A172 (cell line): Measurements from ENCODE around the gene SETDB1. TPM values are rescaled to one million over a fixed set of nuclear protein-coding genes. Genes with fewer than 3 reads are reported as not detected.

Experiments
- DNase-seq: peaks from one replicate; pipeline ENCODE4 v3.0.0-alpha.2; 2015; ENCODE audit warnings: low spot score
- total RNA-seq: library from RNA; depleted of rRNA; stranded (reverse); fragments of >200 nt; shearing (Covaris generic); gene quantifications from 2 replicates; pipeline ENCODE4 v1.2.3, GENCODE V29; 2014; rRNA removed

The SETDB1 gene
- total RNA-seq, 1 experiment from 2014 or later, result 56.8 TPM

DNA sequence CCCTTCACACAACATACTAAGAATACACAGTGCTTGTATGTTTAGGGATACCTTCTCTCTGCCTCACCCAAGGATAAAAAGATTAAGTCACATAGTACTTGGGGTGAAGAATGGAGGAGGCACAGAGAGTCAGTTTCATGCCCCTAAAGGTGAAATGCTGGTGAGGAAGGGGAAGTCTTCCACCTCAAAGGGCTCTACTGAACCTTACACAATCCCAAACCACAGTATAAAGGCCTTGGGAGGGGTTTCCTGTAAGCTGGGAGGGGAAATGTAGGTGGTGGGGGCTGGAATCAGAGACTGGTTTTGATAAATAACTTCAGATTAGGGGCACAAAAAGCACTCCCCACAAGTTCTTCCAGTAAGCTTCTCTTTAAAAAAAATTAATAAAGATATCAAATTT, 77.0 kb downstream of the SETDB1 start:
- DNase-seq, result no peak

DNA sequence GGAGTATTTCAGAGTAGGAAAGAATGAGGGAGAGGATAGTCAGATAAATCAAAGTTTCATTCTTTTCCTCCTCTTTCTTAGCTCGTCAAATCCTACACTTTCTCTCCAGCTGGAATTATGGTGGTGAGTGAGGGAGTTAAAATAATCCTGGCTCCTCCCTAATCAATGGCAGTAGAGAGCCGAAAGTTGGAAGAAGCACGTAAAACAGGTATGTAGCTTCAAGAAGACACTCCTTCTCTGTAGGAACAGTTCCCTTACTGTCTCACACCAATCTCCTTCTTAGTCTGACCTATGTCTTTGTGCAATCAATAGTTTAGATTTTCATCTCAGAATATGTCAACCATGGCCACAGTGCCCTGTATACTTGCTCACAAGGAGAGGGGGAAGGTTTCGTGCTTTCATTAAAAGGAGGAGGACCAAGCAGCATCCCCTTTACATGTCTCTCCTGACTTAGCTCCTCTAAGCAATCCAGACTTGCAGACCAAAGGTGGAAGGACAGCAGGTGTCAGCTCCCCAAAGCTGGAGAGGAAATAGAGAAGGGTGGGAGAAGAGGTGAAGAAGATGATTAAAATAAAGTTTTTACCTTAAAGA, 79.7 kb downstream of the SETDB1 start:
- no peak for DNase-seq

DNA sequence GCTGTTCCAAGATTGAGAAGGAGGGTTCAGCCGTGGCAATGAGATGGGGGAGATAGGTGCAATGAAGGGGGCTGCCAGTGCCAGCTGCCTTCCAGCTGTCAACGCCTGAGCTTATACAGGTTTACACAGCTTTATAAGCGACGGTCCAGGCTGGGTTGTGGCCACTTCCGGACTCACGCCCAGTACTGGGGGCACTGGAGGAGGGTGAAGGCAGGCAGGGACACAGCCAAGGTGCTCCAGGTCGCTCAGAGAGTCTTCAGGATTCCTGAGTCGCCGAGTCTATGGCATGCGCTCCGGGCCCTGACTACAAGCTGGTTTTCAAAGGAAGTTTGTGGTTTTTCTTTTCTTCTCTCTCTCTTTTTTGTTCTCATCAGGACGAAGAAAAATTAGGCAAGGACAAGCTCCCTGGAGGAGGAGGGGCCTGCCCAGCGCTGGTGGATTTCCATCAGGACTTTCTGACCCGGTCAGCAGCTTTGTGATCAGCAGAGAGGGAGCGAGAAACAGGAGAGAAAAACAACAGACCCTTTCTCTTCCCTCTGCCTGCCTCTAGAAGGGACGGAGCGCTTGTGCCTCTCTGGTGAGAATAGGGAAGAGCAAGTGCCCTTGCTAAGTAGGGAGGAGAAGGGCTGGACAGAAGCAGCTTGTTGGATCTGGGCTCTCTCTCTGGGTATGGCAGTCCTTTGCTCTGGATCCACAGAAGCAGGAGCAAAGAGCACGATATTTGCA, 80.3 kb downstream of the SETDB1 start, which contains the start of gene MINDY1:
Gene MINDY1 (minus strand): TSS at position 576 of the 726 bp plus-strand sequence. CDS start 4,285 bp downstream, outside the sequence.
- peak; percentile 93 for DNase-seq

DNA sequence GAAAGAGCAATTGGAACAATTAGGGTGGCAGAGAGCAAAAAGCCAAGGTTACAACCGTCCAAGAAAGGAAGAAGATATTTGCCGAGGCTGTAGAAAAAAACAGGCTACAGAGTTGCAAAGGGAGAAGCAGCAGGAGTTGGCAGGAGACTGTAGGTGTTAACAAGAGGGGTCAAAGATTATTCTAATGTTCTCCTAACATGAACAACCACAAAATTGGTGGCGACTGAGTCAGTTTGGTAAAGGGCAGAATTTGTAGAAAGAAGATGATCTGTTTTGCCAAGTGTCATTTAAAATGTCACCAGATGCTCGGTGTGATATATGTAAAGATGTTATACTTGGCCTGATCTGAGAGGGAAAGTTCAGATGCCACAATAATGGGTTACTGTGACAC, 81.7 kb downstream of the SETDB1 start:
- no peak for DNase-seq

DNA sequence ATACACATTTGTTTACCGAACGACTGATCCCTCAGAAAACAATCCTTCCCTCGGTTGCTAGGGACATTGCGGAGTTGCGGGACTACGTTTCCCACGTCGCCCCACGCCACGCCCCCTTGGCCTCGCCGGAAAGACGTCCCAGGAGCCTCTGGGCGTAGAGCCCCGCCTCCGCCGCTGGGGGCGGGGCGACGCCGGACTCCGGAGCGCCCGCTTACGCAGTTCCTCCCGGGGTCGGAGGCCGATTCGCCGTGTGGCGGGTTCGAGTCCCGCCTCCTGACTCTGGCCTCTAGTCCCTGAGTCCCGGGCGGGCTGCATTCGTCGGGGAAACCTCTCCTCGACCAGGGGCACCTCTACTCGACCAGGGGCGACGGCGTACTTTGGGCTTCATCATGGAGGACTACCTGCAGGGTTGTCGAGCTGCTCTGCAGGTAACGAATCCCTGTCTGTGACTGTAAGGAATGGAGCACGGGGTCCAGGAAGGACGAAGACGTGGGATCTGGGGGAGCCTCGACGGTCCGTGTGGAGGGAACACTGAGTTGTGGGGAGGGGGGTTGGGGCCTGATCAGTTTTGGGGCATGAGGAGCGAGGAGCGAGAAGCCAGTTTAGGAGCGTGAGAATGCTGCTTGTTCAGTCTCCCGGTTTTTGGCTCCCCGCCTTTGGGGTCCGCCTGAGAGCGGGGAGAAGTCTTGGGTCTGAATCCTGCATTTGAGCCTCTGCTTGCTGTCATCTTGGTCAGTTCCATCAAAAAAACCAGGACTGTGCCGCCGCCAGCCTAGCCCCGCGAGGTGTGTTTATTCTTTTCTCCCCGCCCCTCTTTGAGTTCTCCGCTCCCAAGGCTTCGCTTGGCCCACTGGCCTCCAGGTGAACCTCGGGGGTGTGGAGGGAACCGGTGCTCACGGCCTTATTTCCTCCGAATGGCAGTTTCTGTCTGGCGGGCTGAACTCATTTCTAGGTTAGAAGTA, 82.4 kb downstream of the SETDB1 start, which contains the start of gene PRUNE1:
Gene PRUNE1 (plus strand): TSS at position 206 of the 962 bp plus-strand sequence. CDS start 184 bp downstream, at position 390.
- peak; percentile 95 for DNase-seq

DNA sequence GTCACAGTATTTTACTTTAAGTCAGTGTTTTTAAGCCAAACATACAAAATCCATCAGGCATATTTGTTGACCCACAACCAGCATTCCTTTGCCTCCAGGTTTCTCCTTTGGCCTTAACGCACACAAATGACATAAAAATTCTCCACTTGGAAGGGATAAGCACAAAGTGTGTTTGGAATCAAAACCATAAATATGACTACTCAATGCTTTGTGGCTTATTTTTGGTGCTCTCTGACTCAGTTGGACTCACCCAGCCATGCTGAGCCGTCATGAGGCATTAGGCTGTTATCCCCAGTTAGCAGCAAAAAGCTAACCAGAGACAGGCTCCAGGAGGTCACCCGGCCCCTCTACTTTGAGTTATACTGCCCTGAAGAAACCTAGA, 83.0 kb downstream of the SETDB1 start:
- DNase-seq, result no peak

DNA sequence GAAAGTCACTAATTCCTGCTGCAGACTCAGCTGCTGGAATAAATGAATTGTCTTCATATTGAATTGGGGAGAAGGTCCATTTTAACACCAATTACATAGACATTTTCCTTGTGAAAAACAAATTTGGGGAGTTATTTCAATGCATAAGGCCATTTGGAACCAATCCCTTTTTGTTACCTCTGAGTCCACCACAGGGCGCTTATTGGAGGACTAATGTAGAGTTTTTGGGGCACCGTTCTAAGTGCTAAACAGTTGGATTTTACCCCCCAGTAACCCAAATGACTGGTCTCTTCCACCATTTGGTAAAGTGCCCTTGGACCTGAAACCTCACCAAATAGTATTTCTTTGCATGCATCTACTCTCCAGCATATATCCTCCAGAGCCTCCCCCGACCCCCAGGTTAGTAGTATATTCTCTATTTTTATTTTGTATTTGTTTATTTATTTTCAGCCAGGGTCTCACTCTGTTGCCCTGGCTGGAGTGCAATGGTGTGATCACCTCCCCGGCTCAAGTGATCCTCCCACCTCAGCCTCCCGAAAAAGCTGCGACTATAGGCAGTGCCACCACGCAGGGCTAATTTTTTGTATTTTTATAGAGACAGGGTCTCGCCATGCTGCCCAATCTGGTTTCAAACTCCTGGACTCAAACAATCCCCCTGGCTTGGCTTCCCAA, 83.6 kb downstream of the SETDB1 start:
- DNase-seq, result no peak

DNA sequence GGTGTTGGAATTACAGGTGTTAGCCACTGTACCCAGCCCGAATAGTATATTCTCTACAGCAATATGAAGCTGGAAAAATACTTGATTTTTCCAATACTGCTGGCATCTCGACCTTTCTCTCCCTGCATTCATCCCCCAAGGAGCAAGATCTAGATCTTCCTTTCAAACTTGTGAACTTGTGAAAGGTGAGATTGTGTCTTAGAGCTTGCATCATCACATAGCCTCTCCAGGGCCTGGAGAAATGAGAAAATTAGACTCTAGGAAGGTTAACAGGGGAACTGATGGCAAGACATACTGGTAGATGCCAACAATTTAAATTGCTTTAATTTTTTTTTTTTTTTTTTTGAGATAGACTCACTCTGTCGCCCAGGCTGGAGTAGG, 84.2 kb downstream of the SETDB1 start:
- DNase-seq, result no peak

DNA sequence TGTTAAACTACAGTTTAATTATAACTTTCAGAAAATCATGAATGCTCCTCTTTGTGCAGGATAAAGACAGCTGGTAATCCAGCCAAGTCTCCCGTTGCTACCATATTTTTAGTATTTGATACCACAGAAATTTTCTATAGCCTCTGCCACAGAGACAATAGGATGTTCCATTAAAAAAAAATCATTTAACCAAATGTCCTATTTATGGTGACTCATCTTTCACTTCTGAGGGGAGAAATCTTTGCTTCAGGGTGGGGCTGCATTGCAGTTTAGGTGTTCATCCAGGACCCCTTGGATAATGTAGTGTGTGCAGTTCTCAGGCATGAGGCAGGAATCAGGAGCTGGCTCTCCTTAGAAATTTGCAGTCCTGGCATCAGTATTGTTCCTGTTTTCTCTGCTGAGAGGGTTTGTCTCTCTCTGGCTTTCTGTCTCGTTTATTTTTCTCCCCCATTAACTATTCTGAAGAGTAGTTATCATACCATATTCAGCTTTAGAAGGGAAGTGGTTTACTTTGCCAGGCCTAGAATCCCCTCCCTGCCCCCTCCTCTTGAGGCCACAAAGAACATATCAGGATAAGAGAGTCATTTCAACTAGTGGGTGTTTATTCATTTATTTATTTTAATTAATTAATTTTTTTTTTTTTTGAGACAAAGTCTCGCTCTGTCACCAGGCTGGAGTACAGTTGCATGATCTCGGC, 85.1 kb downstream of the SETDB1 start:
- no peak for DNase-seq

DNA sequence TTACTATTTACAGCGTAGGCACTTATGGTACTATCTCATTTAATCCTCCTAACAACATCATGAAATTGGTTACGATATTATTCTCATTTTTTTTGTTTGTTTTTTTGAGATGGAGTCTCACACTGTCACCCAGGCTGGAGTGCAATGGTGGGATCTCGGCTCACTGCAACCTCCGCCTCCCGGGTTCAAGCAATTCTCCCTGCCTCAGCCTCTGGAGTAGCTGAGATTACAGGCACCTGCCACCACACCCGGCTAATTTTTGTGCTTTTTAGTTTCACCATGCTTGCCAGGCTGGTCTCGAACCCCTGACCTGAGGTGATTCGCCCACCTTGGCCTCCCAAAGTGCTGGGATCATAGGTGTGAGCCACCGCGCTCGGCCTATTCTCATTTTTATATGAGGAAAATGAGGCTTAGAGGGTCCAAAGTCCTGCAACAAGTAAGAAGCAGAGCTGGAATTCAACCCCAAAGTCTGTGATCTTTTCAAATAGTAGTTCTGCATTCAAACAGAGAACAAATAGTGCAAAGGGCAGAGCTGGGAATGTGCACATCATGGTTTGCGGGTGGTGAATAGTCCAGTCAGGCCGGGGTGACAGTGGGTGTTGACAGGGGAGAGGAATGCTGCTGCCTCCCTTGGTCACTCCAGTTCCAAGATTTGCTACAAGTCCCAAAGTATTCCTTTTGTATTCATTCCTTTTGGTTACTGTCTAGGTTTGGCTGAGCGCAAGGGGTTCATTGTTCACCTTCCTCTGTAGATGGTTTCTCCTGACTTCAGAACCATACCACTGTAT, 86.7 kb downstream of the SETDB1 start:
- no peak for DNase-seq

DNA sequence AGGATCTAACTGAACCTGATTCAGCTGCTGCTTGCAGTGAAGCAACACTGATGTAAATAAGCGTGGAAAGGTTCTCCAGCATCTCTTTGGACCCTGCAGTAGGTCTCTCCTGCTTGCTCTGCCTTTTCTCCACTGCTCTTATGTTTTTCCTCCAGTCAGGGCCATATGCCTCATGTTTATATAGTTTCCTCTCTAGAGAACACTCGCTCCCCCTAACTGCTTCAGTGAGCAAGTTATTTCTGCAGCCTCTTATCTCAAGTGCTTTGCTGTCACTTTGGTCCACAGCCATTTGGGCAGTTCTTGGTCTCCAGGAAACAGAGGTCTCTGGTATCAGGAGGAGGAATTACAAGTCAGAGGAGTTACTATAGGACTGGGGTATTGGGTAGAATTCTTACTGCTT, 87.4 kb downstream of the SETDB1 start:
- peak; percentile 39 for DNase-seq

Other genes starting within 250 kb of the SETDB1 start
- 10.0 and 11.3 TPM in 2 replicates for gene GOLPH3L, start 229.2 kb upstream of the SETDB1 start, total RNA-seq
- gene HORMAD1, start 205.5 kb upstream of the SETDB1 start, total RNA-seq, result not detected in 2 replicates
- gene CTSS, start 160.6 kb upstream of the SETDB1 start, total RNA-seq, result 5.7 and 18.5 TPM in 2 replicates
- 1.1 and 3.4 TPM in 2 replicates for gene CTSK, start 118.1 kb upstream of the SETDB1 start, total RNA-seq
- gene ARNT, start 49.8 kb upstream of the SETDB1 start, total RNA-seq, result 36.3 and 39.0 TPM in 2 replicates
- not detected in 2 replicates for gene CTXND2, start 39.2 kb upstream of the SETDB1 start, total RNA-seq
- 376 and 393 TPM in 2 replicates for gene CERS2, start 48.5 kb downstream of the SETDB1 start, total RNA-seq
- gene ANXA9, start 55.9 kb downstream of the SETDB1 start, total RNA-seq, result 18.2 and 20.6 TPM in 2 replicates
- gene MINDY1, start 80.5 kb downstream of the SETDB1 start, total RNA-seq, result 9.3 and 10.6 TPM in 2 replicates
- 18.8 and 19.0 TPM in 2 replicates for gene PRUNE1, start 82.1 kb downstream of the SETDB1 start, total RNA-seq
- gene BNIPL, start 110.2 kb downstream of the SETDB1 start, total RNA-seq, result 0.38 and 0.86 TPM in 2 replicates
- 3.7 and 6.9 TPM in 2 replicates for gene C1orf56, start 121.4 kb downstream of the SETDB1 start, total RNA-seq
- gene CDC42SE1, start 133.3 kb downstream of the SETDB1 start, total RNA-seq, result 149 and 150 TPM in 2 replicates
- gene MLLT11, start 134.0 kb downstream of the SETDB1 start, total RNA-seq, result 99.2 and 101 TPM in 2 replicates
- 2.9 and 4.7 TPM in 2 replicates for gene GABPB2, start 144.4 kb downstream of the SETDB1 start, total RNA-seq
- 2.5 and 4.4 TPM in 2 replicates for gene SEMA6C, start 220.3 kb downstream of the SETDB1 start, total RNA-seq
- gene TNFAIP8L2, start 230.3 kb downstream of the SETDB1 start, total RNA-seq, result not detected in 2 replicates
- 19.6 and 21.6 TPM in 2 replicates for gene LYSMD1, start 239.5 kb downstream of the SETDB1 start, total RNA-seq
- gene SCNM1, start 239.8 kb downstream of the SETDB1 start, total RNA-seq, result 105 and 107 TPM in 2 replicates
- 0.17 and 0.57 TPM in 2 replicates for gene TMOD4, start 249.6 kb downstream of the SETDB1 start, total RNA-seq